OCI-LY3 (cell line): ENCODE measurements around the gene PHC2.
A peak's percentile ranks its signal among the peaks of the same experiment; 100 is the strongest.

Experiments used
- H2AFZ ChIP-seq: fragments of 200-600, 300-600 bp; shearing (Covaris generic); 2 replicates; pipeline ENCODE4 v1.6.0; 2014; ENCODE audit warnings: antibody characterized with exemption, low read depth, low read length
- H3K27ac ChIP-seq: fragments of 200-600, 300-600 bp; sonication (generic); 2 replicates; pipeline ENCODE4 v1.5.1; 2014; ENCODE audit warnings: mild to moderate bottlenecking, low read length, moderate library complexity, mixed read lengths
- H3K27me3 ChIP-seq: fragments of 200-600, 300-600 bp; sonication (generic); 2 replicates; pipeline ENCODE4 v1.6.1; 2014; ENCODE audit warnings: low read depth, low read length, mixed read lengths
- H3K36me3 ChIP-seq: fragments of 200-600, 300-600 bp; sonication (generic); replicated peaks from 2 replicates; pipeline ENCODE3; 2014; ENCODE audit warnings: low read depth, low read length, mixed read lengths
- H3K4me1 ChIP-seq: fragments of 300-600, 200-600 bp; sonication (generic); 2 replicates; pipeline ENCODE4 v1.6.1; 2014; ENCODE audit warnings: low read length, mixed read lengths
- H3K4me2 ChIP-seq: fragments of 200-600, 300-600 bp; sonication (generic); 2 replicates; pipeline ENCODE4 v1.6.1; 2014; ENCODE audit warnings: low read length, mixed read lengths
- H3K4me3 ChIP-seq: fragments of 300-600, 200-600 bp; sonication (generic); 2 replicates; pipeline ENCODE4 v1.5.1; 2014; ENCODE audit warnings: antibody characterized with exemption, mild to moderate bottlenecking, low read length, moderate library complexity
- H3K79me2 ChIP-seq: fragments of 300-600, 200-600 bp; shearing (Covaris generic); 2 replicates; pipeline ENCODE4 v1.6.1; 2014; ENCODE audit warnings: mild to moderate bottlenecking, low read length, mixed read lengths
- H3K9ac ChIP-seq: fragments of 300-600, 200-600 bp; shearing (Covaris generic); 2 replicates; pipeline ENCODE4 v1.6.0; 2014; ENCODE audit warnings: mild to moderate bottlenecking, low read length, moderate library complexity
- H3K9me3 ChIP-seq: fragments of 200-600, 300-600 bp; shearing (Covaris generic); 2 replicates; pipeline ENCODE4 v1.6.1; 2014; ENCODE audit warnings: low read length, mixed read lengths; ENCODE audit not compliant: insufficient read depth
- H4K20me1 ChIP-seq: fragments of 200-600, 300-600 bp; sonication (generic); 2 replicates; pipeline ENCODE4 v1.6.1; 2016; ENCODE audit warnings: low read length, mixed read lengths; ENCODE audit not compliant: insufficient read depth
- CTCF ChIP-seq: fragments of 200-600, 300-600 bp; sonication (generic); IDR thresholded peaks from 2 replicates; pipeline ENCODE4 v1.5.1; 2014; ENCODE audit warnings: antibody characterized with exemption, low read length, low read depth
- EZH2phosphoT487 ChIP-seq: fragments of 200-600 bp; shearing (Covaris generic); IDR thresholded peaks from 2 replicates; pipeline ENCODE4 v1.6.1; 2018; ENCODE audit warnings: antibody characterized with exemption, mixed run types, low read depth

PHC2 gene

GRCh38 chr1:33367485-33368405 is 63.1 kb downstream of the PHC2 start:
- Histone ChIP-seq H3K4me2 (peak overlapping the region; percentile 71), H3K27ac (no peak overlapping the region), H3K9ac (no peak overlapping the region), H3K27me3 (no peaks in the 10 kb centered on the region; the same call in 1 of the 2 replicates), H3K36me3 (no peaks in the 10 kb centered on the region), H3K4me1 (0 out of 2 replicates have a peak, but pooled peaks cover 3% of the 10 kb centered on the region), H3K4me3 (peak overlapping the region; percentile 67), H4K20me1 (no peaks in the 10 kb centered on the region), H2AFZ (peak overlapping the region; percentile 68), H3K79me2 (no peaks in the 10 kb centered on the region), H3K9me3 (no peaks in the 10 kb centered on the region)
- TF ChIP-seq EZH2phosphoT487 (no peak), CTCF (peak; percentile 80)

- H3K4me2 ChIP-seq, result no peak overlapping the region; the same call in 1 of the 2 replicates
- no peak overlapping the region for H2AFZ ChIP-seq
- H3K9ac ChIP-seq, result no peak overlapping the region
Observed at GRCh38 chr1:33366762-33367484, 64.0 kb downstream of the PHC2 start.

GRCh38 chr1:33365560-33365997 is 65.3 kb downstream of the PHC2 start:
- Histone ChIP-seq H3K27ac (no peak overlapping the region), H3K9ac (no peak overlapping the region), H4K20me1 (no peaks in the 10 kb centered on the region), H2AFZ (no peak overlapping the region), H3K27me3 (no peaks in the 10 kb centered on the region; the same call in 1 of the 2 replicates), H3K79me2 (no peaks in the 10 kb centered on the region), H3K36me3 (no peaks in the 10 kb centered on the region), H3K4me2 (no peak overlapping the region), H3K4me1 (0 out of 2 replicates have a peak, but pooled peaks cover 3% of the 10 kb centered on the region), H3K9me3 (no peaks in the 10 kb centered on the region), H3K4me3 (no peak overlapping the region)
- TF ChIP-seq EZH2phosphoT487, result no peak

More at GRCh38 chr1:33366762-33367484, 64.0 kb downstream of the PHC2 start:
- no peaks in the 10 kb centered on the region for H3K36me3 ChIP-seq
- H4K20me1 ChIP-seq, result no peaks in the 10 kb centered on the region
- no peaks in the 10 kb centered on the region; the same call in 1 of the 2 replicates for H3K27me3 ChIP-seq
- H3K4me3 ChIP-seq, result no peak overlapping the region
- H3K79me2 ChIP-seq, result no peaks in the 10 kb centered on the region
- no peak for TF ChIP-seq CTCF
- TF ChIP-seq EZH2phosphoT487, result no peak
- H3K9me3 ChIP-seq, result no peaks in the 10 kb centered on the region
- H3K27ac ChIP-seq, result no peak overlapping the region
- H3K4me1 ChIP-seq, result 0 out of 2 replicates have a peak, but pooled peaks cover 3% of the 10 kb centered on the region

- H3K27ac ChIP-seq, result no peak overlapping the region
- TF ChIP-seq EZH2phosphoT487 (no peak), CTCF (no peak)
- H3K4me1 ChIP-seq, result 0 out of 2 replicates have a peak, but pooled peaks cover 3% of the 10 kb centered on the region
- H3K36me3 ChIP-seq, result no peaks in the 10 kb centered on the region
- H3K9me3 ChIP-seq, result no peaks in the 10 kb centered on the region
- H3K27me3 ChIP-seq, result no peaks in the 10 kb centered on the region; the same call in 1 of the 2 replicates
- no peak overlapping the region for H3K9ac ChIP-seq
- H4K20me1 ChIP-seq, result no peaks in the 10 kb centered on the region
- H3K79me2 ChIP-seq, result no peaks in the 10 kb centered on the region
- no peak overlapping the region for H3K4me2 ChIP-seq
- H2AFZ ChIP-seq, result no peak overlapping the region
- H3K4me3 ChIP-seq, result no peak overlapping the region
Observed at GRCh38 chr1:33364565-33364918, 66.4 kb downstream of the PHC2 start.
